GM12878 (cell line): ENCODE measurements around the gene NPHP1. TPM values are rescaled to one million over a fixed set of nuclear protein-coding genes. Genes with fewer than 3 reads are reported as not detected.

Experiments used
- ATAC-seq: fragments of 200-7000 bp; cut with Tn5 transposase; 3 replicates; pipeline ENCODE4 v1.9.1; 2020; ENCODE audit warnings: mild to moderate bottlenecking, moderate library complexity
- BruUV-seq: library from RNA; stranded (reverse); fragments of 400-500 nt; replicated peaks from 2 replicates; lab custom pipeline; 2021; lab: Mats Ljungman, UMichigan
- CTCF ChIA-PET: fragments of 300-600 bp; sonication (Branson Sonifier 250); formaldehyde crosslinking; extraction: SDS; loops from one replicate; lab custom pipeline; 2021; ENCODE audit warnings: inconsistent platforms; lab: Yijun Ruan, JAX
- POLR2A ChIA-PET: fragments of 350-600 bp; formaldehyde crosslinking; extraction: SDS; loops from one replicate; lab custom pipeline; 2021; ENCODE audit warnings: inconsistent platforms; lab: Charles Lee
- RAD21 ChIA-PET: fragments of 300-600 bp; sonication (Branson Sonifier 250); formaldehyde crosslinking; loops from one replicate; lab custom pipeline; 2023; ENCODE audit warnings: antibody characterized with exemption; ENCODE audit not compliant: unreplicated experiment; lab: Charles Lee
- SMC1A ChIA-PET: fragments of 300-600 bp; sonication (Branson Sonifier 250); formaldehyde crosslinking; loops from one replicate; lab custom pipeline; 2023; ENCODE audit not compliant: unreplicated experiment, uncharacterized antibody; lab: Charles Lee
- DNase-seq: peaks from one replicate; pipeline ENCODE4 v3.0.0-alpha.2; 2011; ENCODE audit warnings: low read depth, low spot score
- FAIRE-seq: peaks from 3 replicates; lab custom pipeline; 2011; peaks lifted over from hg19 to GRCh38; lab: Jason Lieb, UNC
- H2AFZ ChIP-seq: 2 replicates; pipeline ENCODE4 v1.6.0; 2011; ENCODE audit warnings: low read depth, low read length, control low read depth; ENCODE audit not compliant: control insufficient read depth
- H3K27ac ChIP-seq: 2 replicates; pipeline ENCODE4 v1.5.1; 2011; ENCODE audit warnings: control low read depth; ENCODE audit not compliant: control insufficient read depth, insufficient read depth
- H3K27me3 ChIP-seq, 2 experiments: replicated peaks in 1 of 2; 2 replicates each; pipeline versions ENCODE4 v1.6.0 to v1.6.1; 2011; ENCODE audit warnings: low read length in 1 of 2; ENCODE audit not compliant: control insufficient read depth in 2 of 2, insufficient read depth in 2 of 2
- H3K36me3 ChIP-seq, 2 experiments: 2 replicates each; pipeline ENCODE4 v1.5.1; 2011; ENCODE audit warnings: low read length in 1 of 2; ENCODE audit not compliant: control insufficient read depth in 2 of 2, insufficient read depth in 2 of 2
- H3K4me1 ChIP-seq: 2 replicates; pipeline ENCODE4 v1.6.1; 2011; ENCODE audit warnings: mild to moderate bottlenecking, low read length, moderate library complexity, mixed read lengths; ENCODE audit not compliant: control insufficient read depth, insufficient read depth
- H3K4me2 ChIP-seq: 2 replicates; pipeline ENCODE4 v1.6.0; 2011; ENCODE audit warnings: control low read depth; ENCODE audit not compliant: control insufficient read depth, insufficient read depth
- H3K4me3 ChIP-seq: fragments of 200-600 bp; sonication (generic); 2 replicates; pipeline ENCODE4 v1.5.1; 2016
- H3K79me2 ChIP-seq: 2 replicates; pipeline ENCODE4 v1.6.0; 2011; ENCODE audit warnings: low read length; ENCODE audit not compliant: control insufficient read depth, insufficient read depth
- H3K9ac ChIP-seq: 2 replicates; pipeline ENCODE4 v1.8.0; 2011; ENCODE audit warnings: low read length, control low read depth, mixed read lengths; ENCODE audit not compliant: control insufficient read depth, insufficient read depth
- H3K9me3 ChIP-seq: replicated peaks from 3 replicates; pipeline ENCODE4 v1.5.1; 2011; ENCODE audit warnings: mild to moderate bottlenecking, low read length; ENCODE audit not compliant: control insufficient read depth, insufficient read depth
- H4K20me1 ChIP-seq: 2 replicates; pipeline ENCODE4 v1.6.0; 2011; ENCODE audit not compliant: control insufficient read depth, insufficient read depth
- BACH1 ChIP-seq: fragments of 450-650 bp; IDR thresholded peaks from 2 replicates; pipeline ENCODE4 v1.6.1; 2017; ENCODE audit warnings: mild to moderate bottlenecking, borderline replicate concordance
- CREM ChIP-seq: IDR thresholded peaks from 2 replicates; pipeline ENCODE4 v1.6.1; 2014; ENCODE audit warnings: antibody characterized with exemption, low read depth
- FOXK2 ChIP-seq: fragments of 450-650 bp; IDR thresholded peaks from 2 replicates; pipeline ENCODE4 v1.6.1; 2017; ENCODE audit warnings: mild to moderate bottlenecking, moderate library complexity
- GABPA ChIP-seq: IDR thresholded peaks from 2 replicates; pipeline ENCODE4 v1.6.1; 2014; ENCODE audit warnings: antibody characterized with exemption, low read depth, mild to moderate bottlenecking, inconsistent platforms
- JUND ChIP-seq: IDR thresholded peaks from 2 replicates; pipeline ENCODE4 v1.6.1; 2012; ENCODE audit warnings: low read depth, mild to moderate bottlenecking, low read length, improper control_type of control experiment, moderate library complexity
- MTA3 ChIP-seq: IDR thresholded peaks from 2 replicates; pipeline ENCODE4 v1.6.1; 2012; ENCODE audit warnings: low read length, inconsistent platforms, borderline replicate concordance
- NR2C2 ChIP-seq: IDR thresholded peaks from 2 replicates; pipeline ENCODE4 v1.6.1; 2011; ENCODE audit warnings: borderline replicate concordance, low read depth; ENCODE audit not compliant: control insufficient read depth, insufficient read length
- TARDBP ChIP-seq: IDR thresholded peaks from 2 replicates; pipeline ENCODE4 v1.6.1; 2016; ENCODE audit warnings: borderline replicate concordance
- WGBS: methylation state at CpG from one replicate; pipeline ENCODE4 v1.1.6; 2016; ENCODE audit warnings: low lambda C conversion rate; ENCODE audit not compliant: insufficient replicate concordance, insufficient coverage; ENCODE audit errors: missing lambda C conversion rate; 5-methylcytosine and 5-hydroxymethylcytosine counted together
- in situ Hi-C: fragments of 300-500 bp; cut with MboI; formaldehyde crosslinking; loops from 9 replicates; pipeline ENCODE4 v1.14.3; 2018; ENCODE audit warnings: mixed read lengths
- intact Hi-C: fragments of 100-400 bp; cut with micrococcal nuclease; formaldehyde crosslinking; loops from one replicate; pipeline ENCODE4 v1.14.2; 2022; ENCODE audit not compliant: unreplicated experiment
- polyA plus RNA-seq, 11 experiments: library from polyadenylated mRNA; depleted of rRNA in 4 of 11; unstranded in 6 of 11; stranded (reverse) in 5 of 11; fragments of >200 nt; fragmentation: Nextera tagmentation in 4 of 11; fragmentation: Illumina TruSeq in 1 of 11; extraction: Ambion mirVana in 4 of 11; extraction: Trizol in 1 of 11; gene quantifications; 1 replicate in 1 of 11; 2 replicates in 10 of 11; pipeline versions ENCODE4 v1.2.1 to v1.2.3, GENCODE V29; 2011 to 2016; ENCODE audit warnings: inconsistent platforms in 2 of 11, missing spikeins in 2 of 11, low read depth in 1 of 11
- total RNA-seq, 4 experiments: library from RNA; depleted of rRNA in 3 of 4; stranded (reverse); fragments of >200 nt in 3 of 4; fragmentation: Illumina TruSeq in 1 of 4; extraction: Trizol in 1 of 4; gene quantifications; 2 replicates each; pipeline versions ENCODE4 v1.2.1 to v1.2.3, GENCODE V29; 2013 to 2021
- TF ChIP-seq, protein P1 (sequence below): fragments of 150-350 bp; IDR thresholded peaks from 2 replicates; pipeline ENCODE4 v1.6.1; 2016; ENCODE audit warnings: low read depth, low read length
- TF ChIP-seq, protein P2 (sequence below): IDR thresholded peaks from 2 replicates; pipeline ENCODE4 v1.6.1; 2011; ENCODE audit warnings: low read depth, low read length, improper control_type of control experiment, borderline replicate concordance
- TF ChIP-seq, protein P3 (sequence below): IDR thresholded peaks from 2 replicates; pipeline ENCODE4 v1.6.1; 2011; ENCODE audit warnings: borderline replicate concordance, low read depth, mild to moderate bottlenecking, moderate library complexity, mixed read lengths, low read length; ENCODE audit not compliant: insufficient read depth; ENCODE audit errors: extremely low read length

Gene NPHP1
- total and polyA plus RNA-seq, 10 of the 15 experiments (the other 5 are each of a cell fraction or from before 2014, with no cell fraction given): 0.23 to 3.5 (median 1.2) TPM

DNA sequence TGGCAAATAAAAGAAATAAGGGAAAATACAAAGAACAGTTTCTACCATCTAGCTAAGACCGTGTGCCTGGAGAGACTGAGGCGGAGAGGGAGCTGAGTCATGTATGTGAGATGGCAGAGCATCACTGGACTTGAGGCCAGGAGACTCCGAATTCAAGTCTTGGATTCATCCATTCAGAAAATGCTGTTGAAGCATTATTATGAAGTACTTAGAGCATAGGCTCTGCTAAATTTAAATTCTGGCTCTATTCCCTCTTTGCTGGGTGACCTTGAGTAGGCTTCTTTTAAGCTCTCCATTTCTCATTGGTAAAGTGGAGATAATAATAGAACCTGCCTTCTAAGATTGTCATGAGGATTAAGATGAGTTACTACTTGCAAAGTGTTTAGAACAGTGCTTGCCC lies 34.7 kb downstream of the NPHP1 start:
- TF ChIP-seq, protein P1, sequence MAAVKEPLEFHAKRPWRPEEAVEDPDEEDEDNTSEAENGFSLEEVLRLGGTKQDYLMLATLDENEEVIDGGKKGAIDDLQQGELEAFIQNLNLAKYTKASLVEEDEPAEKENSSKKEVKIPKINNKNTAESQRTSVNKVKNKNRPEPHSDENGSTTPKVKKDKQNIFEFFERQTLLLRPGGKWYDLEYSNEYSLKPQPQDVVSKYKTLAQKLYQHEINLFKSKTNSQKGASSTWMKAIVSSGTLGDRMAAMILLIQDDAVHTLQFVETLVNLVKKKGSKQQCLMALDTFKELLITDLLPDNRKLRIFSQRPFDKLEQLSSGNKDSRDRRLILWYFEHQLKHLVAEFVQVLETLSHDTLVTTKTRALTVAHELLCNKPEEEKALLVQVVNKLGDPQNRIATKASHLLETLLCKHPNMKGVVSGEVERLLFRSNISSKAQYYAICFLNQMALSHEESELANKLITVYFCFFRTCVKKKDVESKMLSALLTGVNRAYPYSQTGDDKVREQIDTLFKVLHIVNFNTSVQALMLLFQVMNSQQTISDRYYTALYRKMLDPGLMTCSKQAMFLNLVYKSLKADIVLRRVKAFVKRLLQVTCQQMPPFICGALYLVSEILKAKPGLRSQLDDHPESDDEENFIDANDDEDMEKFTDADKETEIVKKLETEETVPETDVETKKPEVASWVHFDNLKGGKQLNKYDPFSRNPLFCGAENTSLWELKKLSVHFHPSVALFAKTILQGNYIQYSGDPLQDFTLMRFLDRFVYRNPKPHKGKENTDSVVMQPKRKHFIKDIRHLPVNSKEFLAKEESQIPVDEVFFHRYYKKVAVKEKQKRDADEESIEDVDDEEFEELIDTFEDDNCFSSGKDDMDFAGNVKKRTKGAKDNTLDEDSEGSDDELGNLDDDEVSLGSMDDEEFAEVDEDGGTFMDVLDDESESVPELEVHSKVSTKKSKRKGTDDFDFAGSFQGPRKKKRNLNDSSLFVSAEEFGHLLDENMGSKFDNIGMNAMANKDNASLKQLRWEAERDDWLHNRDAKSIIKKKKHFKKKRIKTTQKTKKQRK: no peak
- in situ Hi-C loops (loop anchor here (25.0 kb wide), 1 partner anchor 1517 kb away; no protein-coding TSS in a partner anchor), intact Hi-C loops (no loop called here)
- no TSS peak for BruUV-seq
- Histone ChIP-seq H2AFZ (no peak overlapping the region), H3K36me3 (no peaks in the 10 kb centered on the region), H3K4me2 (no peak overlapping the region), H3K9ac (no peak overlapping the region), H3K4me3 (no peak overlapping the region), H3K9me3 (no peaks in the 10 kb centered on the region), H3K27ac (no peak overlapping the region), H3K27me3 (no peaks in the 10 kb centered on the region), H3K4me1 (no peaks in the 10 kb centered on the region), H3K79me2 (no peaks in the 10 kb centered on the region), H4K20me1 (no peaks in the 10 kb centered on the region)
- ChIA-PET SMC1A (no interaction called here), CTCF (interaction anchor here (0.7 to 2.1 kb wide), 3 partner anchors 9 to 17 kb away, joined by 3 to 9 read pairs (median 4); no protein-coding TSS in a partner anchor), POLR2A (no interaction called here), RAD21 (no interaction called here)
- DNase-seq: no peak
- 24% methylated on average over 3 of the region's 3 CpGs for WGBS
- no peak for ATAC-seq
- no peak for FAIRE-seq

DNA sequence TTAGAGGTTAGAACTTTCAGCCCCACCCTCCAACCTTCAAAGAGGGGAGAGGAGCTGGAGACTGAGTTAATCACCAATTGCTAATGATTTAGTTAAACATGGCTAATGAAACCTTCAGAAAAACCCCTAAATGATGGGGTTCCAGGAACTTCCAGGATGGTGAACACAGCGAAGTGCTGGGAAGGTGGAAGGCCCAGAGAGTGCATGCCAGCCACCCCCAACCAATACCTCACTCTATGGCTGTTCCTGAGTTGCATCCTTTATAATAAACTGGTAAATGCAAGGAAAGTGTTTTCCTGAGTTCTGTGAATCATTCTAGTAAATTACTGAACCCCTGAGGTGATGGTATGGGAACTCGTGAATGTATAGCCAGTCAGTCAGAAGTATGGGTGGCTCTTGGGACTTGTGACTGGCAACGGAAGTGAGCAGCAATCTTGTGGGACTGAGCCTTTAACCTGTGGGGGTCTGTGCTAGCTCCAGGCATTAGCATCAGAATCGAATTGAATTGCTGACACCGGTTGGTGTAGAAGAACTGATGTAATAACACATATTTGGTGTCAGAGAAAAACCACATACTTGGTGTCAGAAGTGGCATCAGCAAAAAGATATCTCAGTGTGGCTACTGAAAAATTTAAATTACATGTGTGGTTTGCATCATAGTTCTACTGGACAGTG lies 37.4 kb downstream of the NPHP1 start:
- no peak overlapping the region for H3K4me2 ChIP-seq
- ChIA-PET RAD21 (no interaction called here), CTCF (interaction anchor here (0.6 to 2.3 kb wide), 3 partner anchors 10 to 61 kb away, joined by 3 to 14 read pairs (median 4); no protein-coding TSS in a partner anchor), SMC1A (no interaction called here), POLR2A (no interaction called here)
- no TSS peak for BruUV-seq
- ATAC-seq (no peak), DNase-seq (no peak), FAIRE-seq (no peak)
- 19% methylated on average over 5 of the region's 5 CpGs for WGBS
- H4K20me1 ChIP-seq: no peaks in the 10 kb centered on the region
- H3K27ac ChIP-seq: no peak overlapping the region
- H3K27me3 ChIP-seq: no peaks in the 10 kb centered on the region
- intact Hi-C loops: no loop called here
- no peaks in the 10 kb centered on the region for H3K79me2 ChIP-seq
- no peak overlapping the region for H3K4me3 ChIP-seq
- in situ Hi-C loops: loop anchor here (25.0 kb wide), 1 partner anchor 1520 kb away; no protein-coding TSS in a partner anchor
- H3K9ac ChIP-seq: no peak overlapping the region
- H2AFZ ChIP-seq: no peak overlapping the region
- no peaks in the 10 kb centered on the region for H3K9me3 ChIP-seq
- no peaks in the 10 kb centered on the region for H3K36me3 ChIP-seq
- H3K4me1 ChIP-seq: no peaks in the 10 kb centered on the region
- TF ChIP-seq TARDBP (no peak), NR2C2 (no peak), MTA3 (no peak), GABPA (no peak), CREM (no peak), FOXK2 (no peak), JUND (no peak), BACH1 (no peak)
- TF ChIP-seq, protein P2, sequence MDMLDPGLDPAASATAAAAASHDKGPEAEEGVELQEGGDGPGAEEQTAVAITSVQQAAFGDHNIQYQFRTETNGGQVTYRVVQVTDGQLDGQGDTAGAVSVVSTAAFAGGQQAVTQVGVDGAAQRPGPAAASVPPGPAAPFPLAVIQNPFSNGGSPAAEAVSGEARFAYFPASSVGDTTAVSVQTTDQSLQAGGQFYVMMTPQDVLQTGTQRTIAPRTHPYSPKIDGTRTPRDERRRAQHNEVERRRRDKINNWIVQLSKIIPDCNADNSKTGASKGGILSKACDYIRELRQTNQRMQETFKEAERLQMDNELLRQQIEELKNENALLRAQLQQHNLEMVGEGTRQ: no peak
- TF ChIP-seq, protein P3, sequence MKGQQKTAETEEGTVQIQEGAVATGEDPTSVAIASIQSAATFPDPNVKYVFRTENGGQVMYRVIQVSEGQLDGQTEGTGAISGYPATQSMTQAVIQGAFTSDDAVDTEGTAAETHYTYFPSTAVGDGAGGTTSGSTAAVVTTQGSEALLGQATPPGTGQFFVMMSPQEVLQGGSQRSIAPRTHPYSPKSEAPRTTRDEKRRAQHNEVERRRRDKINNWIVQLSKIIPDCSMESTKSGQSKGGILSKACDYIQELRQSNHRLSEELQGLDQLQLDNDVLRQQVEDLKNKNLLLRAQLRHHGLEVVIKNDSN: no peak
